Karpas-422 (cell line): Measurements from ENCODE around the gene STAMBP. TPM values are rescaled to one million over a fixed set of nuclear protein-coding genes. Genes with fewer than 3 reads are reported as not detected.

Source experiments
- DNase-seq: peaks from one replicate; pipeline ENCODE4 v3.0.0-alpha.2; 2015
- H2AFZ ChIP-seq: fragments of 200-600 bp; sonication (generic); 2 replicates; pipeline ENCODE4 v1.6.1; 2014; ENCODE audit warnings: antibody characterized with exemption, low read length, mixed read lengths
- H3K27ac ChIP-seq: fragments of 200-600 bp; sonication (generic); 2 replicates; pipeline ENCODE4 v1.5.1; 2014; ENCODE audit warnings: mild to moderate bottlenecking, low read length, moderate library complexity
- H3K27me3 ChIP-seq: fragments of 200-600 bp; sonication (generic); 2 replicates; pipeline ENCODE4 v1.6.1; 2014; ENCODE audit warnings: low read length, mixed read lengths
- H3K36me3 ChIP-seq: fragments of 200-600 bp; sonication (generic); 2 replicates; pipeline ENCODE4 v1.6.1; 2014; ENCODE audit warnings: low read length, mixed read lengths; ENCODE audit not compliant: insufficient read depth
- H3K4me1 ChIP-seq: fragments of 200-600 bp; sonication (generic); 2 replicates; pipeline ENCODE4 v1.6.1; 2014; ENCODE audit warnings: mild to moderate bottlenecking, low read length, mixed read lengths
- H3K4me2 ChIP-seq: fragments of 200-600 bp; sonication (generic); 2 replicates; pipeline ENCODE4 v1.6.1; 2014; ENCODE audit warnings: low read length, low read depth, mild to moderate bottlenecking; ENCODE audit not compliant: poor library complexity, severe bottlenecking
- H3K4me3 ChIP-seq: fragments of 200-600 bp; sonication (generic); 2 replicates; pipeline ENCODE4 v1.5.1; 2014; ENCODE audit warnings: mild to moderate bottlenecking, antibody characterized with exemption, low read length, mixed read lengths
- H3K79me2 ChIP-seq: fragments of 200-600 bp; sonication (generic); 2 replicates; pipeline ENCODE4 v1.6.1; 2014; ENCODE audit warnings: mild to moderate bottlenecking, low read length, mixed read lengths
- H3K9ac ChIP-seq: fragments of 200-600 bp; sonication (generic); 2 replicates; pipeline ENCODE4 v1.6.0; 2014; ENCODE audit warnings: low read length
- H3K9me2 ChIP-seq: fragments of 200-600 bp; sonication (generic), shearing (Covaris generic); replicated peaks from 2 replicates; pipeline ENCODE4 v1.6.0; 2014; ENCODE audit warnings: mild to moderate bottlenecking, low read length, moderate library complexity; ENCODE audit not compliant: insufficient read depth
- H3K9me3 ChIP-seq: fragments of 300-700, 200-600 bp; sonication (generic); 2 replicates; pipeline ENCODE4 v1.6.1; 2014; ENCODE audit warnings: low read length, mixed read lengths
- H4K20me1 ChIP-seq: fragments of 200-600 bp; sonication (generic); 2 replicates; pipeline ENCODE4 v1.6.1; 2014; ENCODE audit warnings: mild to moderate bottlenecking, antibody characterized with exemption, low read length, low read depth; ENCODE audit not compliant: insufficient read depth
- total RNA-seq: library from RNA; depleted of rRNA; stranded (reverse); fragments of >200 nt; shearing (Covaris generic); gene quantifications from 2 replicates; pipeline ENCODE4 v1.2.3, GENCODE V29; 2014; ENCODE audit warnings: low replicate concordance; rRNA removed

Gene STAMBP
- total RNA-seq, 1 experiment from 2014 or later: 73.8 TPM

GRCh38 chr2:73918856-73919255, 90.1 kb downstream of the STAMBP start:
- H3K4me1 ChIP-seq: peaks cover 15% of the 10 kb centered on the region
- H3K27ac ChIP-seq: no peak overlapping the region
- no peaks in the 10 kb centered on the region for H3K36me3 ChIP-seq
- H3K9me2 ChIP-seq: no peaks in the 10 kb centered on the region
- DNase-seq: no peak
- H3K27me3 ChIP-seq: no peaks in the 10 kb centered on the region
- no peaks in the 10 kb centered on the region for H4K20me1 ChIP-seq
- H3K4me3 ChIP-seq: no peak overlapping the region
- no peaks in the 10 kb centered on the region for H3K79me2 ChIP-seq
- no peak overlapping the region for H2AFZ ChIP-seq
- H3K9ac ChIP-seq: no peak overlapping the region
- H3K9me3 ChIP-seq: no peaks in the 10 kb centered on the region
- no peak overlapping the region for H3K4me2 ChIP-seq

GRCh38 chr2:73919596-73920228, 91.0 kb downstream of the STAMBP start:
- Histone ChIP-seq H3K4me1 (peaks cover 15% of the 10 kb centered on the region), H3K79me2 (no peaks in the 10 kb centered on the region), H3K9ac (no peak overlapping the region), H3K9me2 (no peaks in the 10 kb centered on the region), H3K9me3 (no peaks in the 10 kb centered on the region), H3K4me2 (no peak overlapping the region), H4K20me1 (no peaks in the 10 kb centered on the region), H3K36me3 (no peaks in the 10 kb centered on the region), H2AFZ (no peak overlapping the region), H3K4me3 (no peak overlapping the region), H3K27ac (no peak overlapping the region), H3K27me3 (no peaks in the 10 kb centered on the region)
- no peak for DNase-seq

- Histone ChIP-seq H3K4me1 (peaks cover 19% of the 10 kb centered on the region), H4K20me1 (no peaks in the 10 kb centered on the region), H3K27me3 (no peaks in the 10 kb centered on the region), H3K9me3 (no peaks in the 10 kb centered on the region), H3K9me2 (no peaks in the 10 kb centered on the region), H3K9ac (no peak overlapping the region), H3K4me3 (no peak overlapping the region), H3K4me2 (no peak overlapping the region), H3K36me3 (no peaks in the 10 kb centered on the region), H3K27ac (no peak overlapping the region), H3K79me2 (no peaks in the 10 kb centered on the region), H2AFZ (no peak overlapping the region)
- peak; percentile 76 for DNase-seq
Measured at GRCh38 chr2:73920577-73921545, 92.1 kb downstream of the STAMBP start.

- no peaks in the 10 kb centered on the region for H4K20me1 ChIP-seq
- no peak overlapping the region for H3K9ac ChIP-seq
- H3K36me3 ChIP-seq: no peaks in the 10 kb centered on the region
- H3K4me3 ChIP-seq: no peak overlapping the region
- H3K27me3 ChIP-seq: no peaks in the 10 kb centered on the region
- H2AFZ ChIP-seq: no peak overlapping the region
- no peaks in the 10 kb centered on the region for H3K9me3 ChIP-seq
- H3K27ac ChIP-seq: no peak overlapping the region
- H3K9me2 ChIP-seq: no peaks in the 10 kb centered on the region
- no peak for DNase-seq
- H3K4me1 ChIP-seq: peaks cover 25% of the 10 kb centered on the region
- H3K79me2 ChIP-seq: no peaks in the 10 kb centered on the region
- H3K4me2 ChIP-seq: no peak overlapping the region
Measured at GRCh38 chr2:73921581-73921980, 92.8 kb downstream of the STAMBP start.

GRCh38 chr2:73922681-73923080, 93.9 kb downstream of the STAMBP start:
- no peak for DNase-seq
- peaks cover 10% of the 10 kb centered on the region for H3K79me2 ChIP-seq
- no peak overlapping the region for H3K4me2 ChIP-seq
- H3K4me3 ChIP-seq: no peak overlapping the region
- no peaks in the 10 kb centered on the region; the same call in 1 of the 2 replicates for H4K20me1 ChIP-seq
- H3K9me3 ChIP-seq: no peaks in the 10 kb centered on the region
- 0 out of 2 replicates have a peak overlapping the region, but pooled peaks have one; percentile 18 for H2AFZ ChIP-seq
- H3K9me2 ChIP-seq: no peaks in the 10 kb centered on the region
- no peak overlapping the region for H3K9ac ChIP-seq
- no peaks in the 10 kb centered on the region for H3K27me3 ChIP-seq
- H3K27ac ChIP-seq: no peak overlapping the region
- peaks cover 27% of the 10 kb centered on the region for H3K4me1 ChIP-seq
- H3K36me3 ChIP-seq: no peaks in the 10 kb centered on the region

Other genes starting within 250 kb of the STAMBP start
- not detected in 2 replicates for gene NAT8, start 186.5 kb upstream of the STAMBP start, total RNA-seq
- gene TPRKB, start 91.6 kb upstream of the STAMBP start, total RNA-seq: 37.4 and 78.0 TPM in 2 replicates
- 46.4 and 84.2 TPM in 2 replicates for gene DUSP11, start 48.9 kb upstream of the STAMBP start, total RNA-seq
- not detected in 2 replicates for gene C2orf78, start 44.8 kb upstream of the STAMBP start, total RNA-seq
- gene ACTG2, start 64.0 kb downstream of the STAMBP start, total RNA-seq: not detected in 2 replicates
- gene DGUOK, start 97.9 kb downstream of the STAMBP start, total RNA-seq: 88.0 and 130 TPM in 2 replicates
- gene TET3, start 155.9 kb downstream of the STAMBP start, total RNA-seq: 11.6 and 13.6 TPM in 2 replicates